GM23338 (cell line): ENCODE results near the gene ALDH3A2. TPM values are rescaled to one million over a fixed set of nuclear protein-coding genes. Genes with fewer than 3 reads are reported as not detected.

Experiments used
- ATAC-seq: fragments of 200-7000 bp; cut with Tn5 transposase; 3 replicates; pipeline ENCODE4 v1.9.1; 2020
- DNase-seq: peaks from one replicate; pipeline ENCODE4 v3.0.0-alpha.2; 2015; ENCODE audit warnings: low spot score
- H2AFZ ChIP-seq: fragments of 200-600 bp; sonication (generic); 2 replicates; pipeline ENCODE4 v1.8.0; 2016; ENCODE audit warnings: antibody characterized with exemption, mild to moderate bottlenecking, moderate library complexity
- H3F3A ChIP-seq: fragments of 200-600 bp; sonication (generic); replicated peaks from 2 replicates; pipeline ENCODE4 v1.8.0; 2017; ENCODE audit warnings: antibody characterized with exemption, mixed run types, low read depth
- H3K27ac ChIP-seq: fragments of 200-600 bp; sonication (generic); 2 replicates; pipeline ENCODE4 v1.6.1; 2016; ENCODE audit warnings: low read depth
- H3K27me3 ChIP-seq: fragments of 200-600 bp; sonication (generic); 2 replicates; pipeline ENCODE4 v1.8.0; 2016; ENCODE audit warnings: mild to moderate bottlenecking, mixed run types, moderate library complexity; ENCODE audit not compliant: insufficient read depth
- H3K36me3 ChIP-seq: fragments of 200-600 bp; sonication (generic); 2 replicates; pipeline ENCODE4 v1.8.0; 2016; ENCODE audit warnings: mild to moderate bottlenecking; ENCODE audit not compliant: insufficient read depth
- H3K4me1 ChIP-seq: fragments of 200-600 bp; sonication (generic); 2 replicates; pipeline ENCODE4 v1.8.0; 2016; ENCODE audit warnings: mild to moderate bottlenecking, moderate library complexity; ENCODE audit not compliant: insufficient read depth
- H3K4me2 ChIP-seq: fragments of 200-600 bp; sonication (generic); 2 replicates; pipeline ENCODE4 v1.7.1; 2017; ENCODE audit warnings: mixed run types
- H3K4me3 ChIP-seq: fragments of 200-600 bp; sonication (generic); 2 replicates; pipeline ENCODE4 v1.6.1; 2016; ENCODE audit warnings: mixed run types
- H3K79me2 ChIP-seq: fragments of 200-600 bp; sonication (generic); replicated peaks from 2 replicates; pipeline ENCODE4 v1.8.0; 2017; ENCODE audit warnings: mild to moderate bottlenecking; ENCODE audit not compliant: insufficient read depth
- H3K9me2 ChIP-seq: fragments of 200-600 bp; sonication (generic); 2 replicates; pipeline ENCODE4 v1.8.0; 2017; ENCODE audit not compliant: insufficient read depth
- H4K20me1 ChIP-seq: fragments of 200-600 bp; sonication (generic); replicated peaks from 2 replicates; pipeline ENCODE4 v1.8.0; 2017; ENCODE audit warnings: mild to moderate bottlenecking; ENCODE audit not compliant: insufficient read depth
- H3K27ac Mint-ChIP-seq: 2 replicates; pipeline ENCODE4 v1.8.0; 2020; ENCODE audit warnings: inconsistent platforms, mild to moderate bottlenecking, moderate library complexity, mixed read lengths
- H3K27me3 Mint-ChIP-seq: 3 replicates; pipeline ENCODE4 v1.8.0; 2022; ENCODE audit warnings: low read depth, mild to moderate bottlenecking, moderate library complexity, mixed read lengths, inconsistent platforms; ENCODE audit not compliant: insufficient read depth, poor library complexity
- H3K36me3 Mint-ChIP-seq: 3 replicates; pipeline ENCODE4 v1.8.0; 2021; ENCODE audit warnings: low read depth, mild to moderate bottlenecking, inconsistent platforms, moderate library complexity, mixed read lengths
- H3K4me1 Mint-ChIP-seq: 3 replicates; pipeline ENCODE4 v1.8.0; 2020; ENCODE audit warnings: mild to moderate bottlenecking, inconsistent platforms, mixed read lengths
- H3K4me3 Mint-ChIP-seq: 3 replicates; pipeline ENCODE4 v1.8.0; 2021; ENCODE audit warnings: moderate library complexity, mild to moderate bottlenecking, inconsistent platforms, mixed read lengths
- H3K9me3 Mint-ChIP-seq: 3 replicates; pipeline ENCODE4 v1.8.0; 2020; ENCODE audit warnings: moderate library complexity, mild to moderate bottlenecking, inconsistent platforms, mixed read lengths
- EZH2 ChIP-seq: fragments of 200-600 bp; sonication (generic); IDR thresholded peaks from one replicate; pipeline ENCODE4 v1.8.0; 2017; ENCODE audit warnings: antibody characterized with exemption, mild to moderate bottlenecking, low read depth; ENCODE audit not compliant: unreplicated experiment
- EZH2phosphoT487 ChIP-seq: fragments of 200-600 bp; sonication (generic); IDR thresholded peaks from one replicate; pipeline ENCODE4 v1.8.1; 2018; ENCODE audit warnings: antibody characterized with exemption; ENCODE audit not compliant: unreplicated experiment
- NANOG ChIP-seq: IDR thresholded peaks from 2 replicates; pipeline ENCODE4 v1.6.1; 2016; ENCODE audit warnings: antibody characterized with exemption, borderline replicate concordance
- ZNF114 ChIP-seq: fragments of 250-450 bp; sonication (Bioruptor Pico); IDR thresholded peaks from 2 replicates; pipeline ENCODE4 v1.5.0; 2020; ENCODE audit warnings: mild to moderate bottlenecking, moderate library complexity
- ZNF331 ChIP-seq: fragments of 250-450 bp; sonication (Bioruptor Pico); IDR thresholded peaks from 2 replicates; pipeline ENCODE4 v1.5.0; 2020; ENCODE audit warnings: low read depth, mild to moderate bottlenecking, moderate library complexity
- polyA plus RNA-seq: library from polyadenylated mRNA; unstranded; fragments of >200 nt; fragmentation: Nextera tagmentation; extraction: Ambion mirVana; gene quantifications from 2 replicates; pipeline ENCODE4 v1.2.1, GENCODE V29; 2016
- total RNA-seq: library from RNA; depleted of rRNA; stranded (reverse); fragments of >200 nt; shearing (Covaris generic); gene quantifications from 2 replicates; pipeline ENCODE4 v1.2.3, GENCODE V29; 2014
- TF ChIP-seq, protein P1 (sequence below), 2 experiments: fragments of 200-600 bp in 1 of 2; sonication (generic) in 1 of 2; conservative IDR thresholded peaks; 2 replicates each; pipeline versions ENCODE4 v1.5.1 to v1.6.1; 2016 to 2017; ENCODE audit warnings: antibody characterized with exemption in 2 of 2, low read depth in 2 of 2, mild to moderate bottlenecking in 2 of 2, moderate library complexity in 1 of 2

Gene ALDH3A2
- total and polyA plus RNA-seq, 2 experiments from 2014 or later = 31.3 to 159 TPM

DNA sequence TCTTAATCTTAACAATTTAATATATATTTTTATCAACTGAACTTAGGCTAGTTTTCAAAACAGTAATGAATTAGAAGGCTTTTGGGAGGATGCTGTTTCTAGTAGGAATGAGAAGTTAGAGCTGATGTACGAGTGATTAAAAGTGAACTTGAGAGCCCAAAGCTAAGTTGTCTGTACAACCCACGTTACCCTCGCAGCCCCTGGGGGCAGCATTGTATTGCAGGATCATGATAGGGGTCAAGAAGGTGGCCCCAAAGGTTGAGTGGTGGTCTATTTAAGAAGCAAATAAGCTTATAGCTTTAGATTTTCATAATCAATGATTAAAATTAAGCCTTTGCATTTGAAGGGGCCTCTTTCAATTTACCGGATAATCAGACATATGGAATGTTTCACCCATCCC lies 33.7 kb upstream of the ALDH3A2 start:
- no peak overlapping the region for H3K27ac Mint-ChIP-seq
- no peak overlapping the region for H3K4me3 ChIP-seq
- H3K4me3 Mint-ChIP-seq = no peak overlapping the region
- no peaks in the 10 kb centered on the region; the same call in 1 of the 2 replicates for H3K36me3 ChIP-seq
- peaks cover 33% of the 10 kb centered on the region for H3K9me3 Mint-ChIP-seq
- no peaks in the 10 kb centered on the region for H3K9me2 ChIP-seq
- peaks cover 4% of the 10 kb centered on the region; the same call in 1 of the 3 replicates for H3K4me1 Mint-ChIP-seq
- DNase-seq (peak; percentile 41), ATAC-seq (peak; percentile 52)
- TF ChIP-seq ZNF114 (no peak), NANOG (no peak)
- TF ChIP-seq, protein P1, sequence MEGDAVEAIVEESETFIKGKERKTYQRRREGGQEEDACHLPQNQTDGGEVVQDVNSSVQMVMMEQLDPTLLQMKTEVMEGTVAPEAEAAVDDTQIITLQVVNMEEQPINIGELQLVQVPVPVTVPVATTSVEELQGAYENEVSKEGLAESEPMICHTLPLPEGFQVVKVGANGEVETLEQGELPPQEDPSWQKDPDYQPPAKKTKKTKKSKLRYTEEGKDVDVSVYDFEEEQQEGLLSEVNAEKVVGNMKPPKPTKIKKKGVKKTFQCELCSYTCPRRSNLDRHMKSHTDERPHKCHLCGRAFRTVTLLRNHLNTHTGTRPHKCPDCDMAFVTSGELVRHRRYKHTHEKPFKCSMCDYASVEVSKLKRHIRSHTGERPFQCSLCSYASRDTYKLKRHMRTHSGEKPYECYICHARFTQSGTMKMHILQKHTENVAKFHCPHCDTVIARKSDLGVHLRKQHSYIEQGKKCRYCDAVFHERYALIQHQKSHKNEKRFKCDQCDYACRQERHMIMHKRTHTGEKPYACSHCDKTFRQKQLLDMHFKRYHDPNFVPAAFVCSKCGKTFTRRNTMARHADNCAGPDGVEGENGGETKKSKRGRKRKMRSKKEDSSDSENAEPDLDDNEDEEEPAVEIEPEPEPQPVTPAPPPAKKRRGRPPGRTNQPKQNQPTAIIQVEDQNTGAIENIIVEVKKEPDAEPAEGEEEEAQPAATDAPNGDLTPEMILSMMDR (conservative IDR thresholded peaks at IDR 0.05; ENCODE audit: low read depth in 2 of 2) = peak; percentile 53 to 55
- no peaks in the 10 kb centered on the region for H3F3A ChIP-seq
- no peaks in the 10 kb centered on the region for H3K27me3 ChIP-seq
- H2AFZ ChIP-seq = no peak overlapping the region
- no peaks in the 10 kb centered on the region for H4K20me1 ChIP-seq
- peaks cover 20% of the 10 kb centered on the region for H3K36me3 Mint-ChIP-seq
- no peaks in the 10 kb centered on the region for H3K79me2 ChIP-seq
- H3K4me2 ChIP-seq = no peak overlapping the region
- peaks cover 7% of the 10 kb centered on the region for H3K27me3 Mint-ChIP-seq
- H3K27ac ChIP-seq = no peak overlapping the region
- H3K4me1 ChIP-seq = no peaks in the 10 kb centered on the region

DNA sequence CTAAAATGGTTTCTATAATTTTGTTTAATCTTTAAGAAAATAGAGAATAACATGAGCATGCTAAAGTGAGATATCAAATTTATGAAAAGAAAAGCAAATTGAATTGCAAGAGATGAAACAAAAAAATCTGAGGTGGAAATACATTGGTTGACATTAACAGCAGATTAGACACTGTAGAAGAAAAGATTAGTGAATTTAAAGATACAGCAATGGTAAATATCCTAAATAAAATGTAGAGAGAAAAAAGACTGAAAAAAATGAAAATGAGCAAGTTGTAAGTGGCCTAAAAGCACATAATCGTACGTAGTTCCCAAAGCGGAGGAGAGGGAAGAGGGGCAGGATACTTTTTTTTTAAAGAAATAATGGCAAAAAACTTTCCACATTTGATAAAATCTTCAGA lies 30.5 kb upstream of the ALDH3A2 start:
- ATAC-seq = no peak
- no peaks in the 10 kb centered on the region; the same call in 1 of the 2 replicates for H3K36me3 ChIP-seq
- Mint-ChIP-seq H3K4me1 (no peaks in the 10 kb centered on the region), H3K9me3 (peaks cover 35% of the 10 kb centered on the region), H3K27me3 (peaks cover 5% of the 10 kb centered on the region), H3K4me3 (no peak overlapping the region), H3K36me3 (peaks cover 21% of the 10 kb centered on the region), H3K27ac (no peak overlapping the region)
- no peak overlapping the region for H3K4me2 ChIP-seq
- H3K27ac ChIP-seq = no peak overlapping the region
- DNase-seq = no peak
- H3K79me2 ChIP-seq = no peaks in the 10 kb centered on the region
- H3K27me3 ChIP-seq = no peaks in the 10 kb centered on the region
- no peaks in the 10 kb centered on the region for H4K20me1 ChIP-seq
- no peak overlapping the region for H3K4me3 ChIP-seq
- TF ChIP-seq ZNF331 (CRISPR knock-in tag) = no peak
- TF ChIP-seq EZH2phosphoT487 = no peak
- TF ChIP-seq EZH2 = no peak
- TF ChIP-seq, protein P1 (conservative IDR thresholded peaks at IDR 0.05; ENCODE audit: low read depth in 2 of 2) = no peak
- no peaks in the 10 kb centered on the region for H3K4me1 ChIP-seq
- H3K9me2 ChIP-seq = no peaks in the 10 kb centered on the region
- 0 out of 2 replicates have a peak, but pooled peaks cover 5% of the 10 kb centered on the region for H3F3A ChIP-seq
- H2AFZ ChIP-seq = no peak overlapping the region
